Ishikawa (cell line): Measurements from ENCODE around the gene PALLD.

ENCODE experiments used
- CEBPB ChIP-seq: IDR thresholded peaks from 2 replicates; pipeline ENCODE4 v1.6.1; 2012
- CREB1 ChIP-seq: IDR thresholded peaks from 2 replicates; pipeline ENCODE4 v1.6.1; 2012; ENCODE audit warnings: low read depth
- EGR1 ChIP-seq: IDR thresholded peaks from 2 replicates; pipeline ENCODE4 v1.6.1; 2012
- EP300 ChIP-seq: IDR thresholded peaks from 2 replicates; pipeline ENCODE4 v1.6.1; 2012; ENCODE audit warnings: borderline replicate concordance
- FOXM1 ChIP-seq: IDR thresholded peaks from 2 replicates; pipeline ENCODE4 v1.6.1; 2012; ENCODE audit warnings: low read depth, borderline replicate concordance
- MAX ChIP-seq: IDR thresholded peaks from 2 replicates; pipeline ENCODE4 v1.6.1; 2012
- NFIC ChIP-seq: IDR thresholded peaks from 2 replicates; pipeline ENCODE4 v1.6.1; 2012
- RAD21 ChIP-seq: IDR thresholded peaks from 2 replicates; pipeline ENCODE4 v1.6.1; 2012; ENCODE audit warnings: low read depth
- REST ChIP-seq: IDR thresholded peaks from 2 replicates; pipeline ENCODE4 v1.6.1; 2012; ENCODE audit warnings: low read depth, mild to moderate bottlenecking
- TAF1 ChIP-seq: IDR thresholded peaks from 2 replicates; pipeline ENCODE4 v1.6.1; 2012; ENCODE audit warnings: low read depth, mild to moderate bottlenecking
- TCF12 ChIP-seq: IDR thresholded peaks from 2 replicates; pipeline ENCODE4 v1.6.1; 2012; ENCODE audit warnings: low read depth
- TEAD4 ChIP-seq: IDR thresholded peaks from 2 replicates; pipeline ENCODE4 v1.6.1; 2012
- USF1 ChIP-seq: IDR thresholded peaks from 2 replicates; pipeline ENCODE4 v1.6.1; 2012
- YY1 ChIP-seq: IDR thresholded peaks from 2 replicates; pipeline ENCODE4 v1.6.1; 2012; ENCODE audit warnings: low read depth
- ZBTB7A ChIP-seq: IDR thresholded peaks from 2 replicates; pipeline ENCODE4 v1.6.1; 2012; ENCODE audit warnings: low read depth

Gene PALLD

GRCh38 chr4:168592676-168593075, 95.8 kb downstream of the PALLD start:
- TF ChIP-seq NFIC, result no peak
- TF ChIP-seq FOXM1, result no peak
- TF ChIP-seq MAX, result no peak
- TF ChIP-seq REST, result no peak
- TF ChIP-seq TAF1, result no peak
- TF ChIP-seq TEAD4, result no peak
- no peak for TF ChIP-seq YY1
- no peak for TF ChIP-seq TCF12
- no peak for TF ChIP-seq EGR1

GRCh38 chr4:168593399-168593798, 96.5 kb downstream of the PALLD start:
- TF ChIP-seq TAF1 (no peak), FOXM1 (no peak), TEAD4 (no peak), YY1 (no peak), MAX (no peak; the same call in 1 of the 2 replicates), EGR1 (no peak), RAD21 (no peak), CEBPB (no peak), EP300 (no peak), TCF12 (no peak), CREB1 (no peak), ZBTB7A (no peak), REST (no peak), NFIC (no peak), USF1 (no peak)

GRCh38 chr4:168594121-168594520, 97.3 kb downstream of the PALLD start:
- TF ChIP-seq TCF12, result no peak
- TF ChIP-seq USF1, result no peak
- TF ChIP-seq ZBTB7A, result no peak
- TF ChIP-seq REST, result no peak
- no peak for TF ChIP-seq EGR1
- no peak for TF ChIP-seq NFIC

GRCh38 chr4:168598191-168598590, 101.3 kb downstream of the PALLD start:
- no peak for TF ChIP-seq REST
- TF ChIP-seq YY1, result no peak
- no peak for TF ChIP-seq FOXM1
- TF ChIP-seq EGR1, result no peak
- no peak for TF ChIP-seq CREB1
- no peak for TF ChIP-seq RAD21
- no peak for TF ChIP-seq ZBTB7A
- TF ChIP-seq TEAD4, result no peak
- TF ChIP-seq USF1, result no peak
- no peak for TF ChIP-seq TAF1
- no peak for TF ChIP-seq TCF12
- TF ChIP-seq MAX, result no peak
- no peak for TF ChIP-seq EP300
- no peak for TF ChIP-seq CEBPB
